ENCODE data around the gene MTOR. TPM values are rescaled to one million over a fixed set of nuclear protein-coding genes. Genes with fewer than 3 reads are reported as not detected.

The MTOR gene
- total and polyA plus RNA-seq, 10 donors, result 12.5 to 50.9 (median 35.5) TPM

GRCh38 chr1:11215381-11216005, 46.9 kb downstream of the MTOR start:
- Histone ChIP-seq H3K27ac (no peak overlapping the region), H3K4me3 (no peak overlapping the region), H3K27me3 (replicated peaks in 1 of 7) (no peaks in the 10 kb centered on the region), H3K4me1 (no peaks in the 10 kb centered on the region), H3K36me3 (peaks cover 0 to 100% (median 88%) of the 10 kb centered on the region in 6 donors), H3K9me3 (no peaks in the 10 kb centered on the region)
- DNase-seq, result no peak
- TF ChIP-seq POLR2AphosphoS5 (IDR thresholded peaks at IDR 0.05) (no peak), POLR2A (IDR thresholded peaks at IDR 0.05) (no peak), CTCF (IDR thresholded peaks at IDR 0.05 in 8 of 11, conservative IDR thresholded peaks at IDR 0.05 in 3 of 11) (no peak)
- WGBS, 5 donors, result 93 to 97% (median 96%) methylated on average over 2 of the region's 2 CpGs
- intact Hi-C loops (cut with DNase I; ENCODE audit: low total_unique reads), result no loop called here

GRCh38 chr1:11214698-11215380, 47.5 kb downstream of the MTOR start:
- H3K9me3 ChIP-seq, result no peaks in the 10 kb centered on the region
- WGBS, 5 donors, result 82 to 96% (median 87%) methylated on average over 3 of the region's 3 CpGs
- DNase-seq, result no peak
- no peaks in the 10 kb centered on the region for H3K4me1 ChIP-seq
- intact Hi-C loops (cut with DNase I; ENCODE audit: low total_unique reads), result no loop called here
- no peaks in the 10 kb centered on the region for H3K27me3 ChIP-seq (replicated peaks in 1 of 7)
- peaks cover 0 to 100% (median 91%) of the 10 kb centered on the region in 6 donors for H3K36me3 ChIP-seq
- H3K4me3 ChIP-seq, result no peak overlapping the region
- no peak for TF ChIP-seq CTCF (IDR thresholded peaks at IDR 0.05 in 8 of 11, conservative IDR thresholded peaks at IDR 0.05 in 3 of 11)
- no peak for TF ChIP-seq POLR2AphosphoS5 (IDR thresholded peaks at IDR 0.05)
- no peak for TF ChIP-seq POLR2A (IDR thresholded peaks at IDR 0.05)
- H3K27ac ChIP-seq, result no peak overlapping the region

GRCh38 chr1:11211925-11212587, 50.3 kb downstream of the MTOR start:
- Histone ChIP-seq H3K27ac (no peak overlapping the region), H3K27me3 (replicated peaks in 1 of 7) (no peaks in the 10 kb centered on the region), H3K4me1 (no peaks in the 10 kb centered on the region), H3K9me3 (no peaks in the 10 kb centered on the region), H3K4me3 (no peak overlapping the region), H3K36me3 (peaks cover 5 to 100% (median 92%) of the 10 kb centered on the region in 6 donors)
- 95 to 98% (median 96%) methylated on average over 12 of the region's 12 CpGs for WGBS, 5 donors
- no peak for DNase-seq
- intact Hi-C loops (cut with DNase I; ENCODE audit: low total_unique reads), result no loop called here
- TF ChIP-seq POLR2AphosphoS5 (IDR thresholded peaks at IDR 0.05) (no peak), CTCF (IDR thresholded peaks at IDR 0.05 in 8 of 11, conservative IDR thresholded peaks at IDR 0.05 in 3 of 11) (no peak), POLR2A (IDR thresholded peaks at IDR 0.05) (no peak)

- DNase-seq, result no peak
- Histone ChIP-seq H3K9me3 (no peaks in the 10 kb centered on the region), H3K27me3 (replicated peaks in 1 of 7) (no peaks in the 10 kb centered on the region), H3K27ac (no peak overlapping the region), H3K4me1 (no peaks in the 10 kb centered on the region), H3K4me3 (no peak overlapping the region), H3K36me3 (peaks cover 5 to 100% (median 89%) of the 10 kb centered on the region in 6 donors)
- TF ChIP-seq POLR2A (IDR thresholded peaks at IDR 0.05) (no peak), CTCF (IDR thresholded peaks at IDR 0.05 in 8 of 11, conservative IDR thresholded peaks at IDR 0.05 in 3 of 11) (no peak), POLR2AphosphoS5 (IDR thresholded peaks at IDR 0.05) (no peak)
- intact Hi-C loops (cut with DNase I; ENCODE audit: low total_unique reads), result no loop called here
- WGBS, 5 donors, result 91 to 98% (median 96%) methylated on average over 4 of the region's 4 CpGs
Observed at GRCh38 chr1:11211461-11211860, 50.9 kb downstream of the MTOR start.

All from spleen (tissue), 11 donors.